ENCODE measurements around the gene GCM1. TPM values are rescaled to one million over a fixed set of nuclear protein-coding genes. Genes with fewer than 3 reads are reported as not detected.

Gene GCM1
- total RNA-seq = not detected
- long read RNA-seq = 0 reads

- intact Hi-C loops (cut with DNase I) = no loop called here
Measured at GRCh38 chr6:53148684-53149083, at the start of gene GCM1. Gene GCM1 (minus strand): TSS chr6:53148841. CDS start chr6:53145632, 3,209 bp downstream.

GRCh38 chr6:53197553-53197952 lies 48.9 kb upstream of the GCM1 start:
- no peak for DNase-seq
- TF ChIP-seq POLR2A (IDR thresholded peaks at IDR 0.05) (no peak), CTCF (IDR thresholded peaks at IDR 0.05) (no peak)
- H3K27ac ChIP-seq = no peak overlapping the region
- H3K9me3 ChIP-seq = no peaks in the 10 kb centered on the region
- no peak overlapping the region for H3K4me3 ChIP-seq
- no peaks in the 10 kb centered on the region for H3K27me3 ChIP-seq
- H3K36me3 ChIP-seq = no peaks in the 10 kb centered on the region
- WGBS (ENCODE audit: insufficient coverage, low coverage, low lambda C conversion rate, missing lambda C conversion rate) = 86% methylated on average over 3 of the region's 3 CpGs
- peaks cover 0 to 12% (median 5%) of the 10 kb centered on the region in 4 donors for H3K4me1 ChIP-seq
- intact Hi-C loops (cut with DNase I) = no loop called here
- no peak for ATAC-seq

More at GRCh38 chr6:53148684-53149083, at the start of gene GCM1:
- H3K27ac ChIP-seq = no peak within 1 kb of the TSS
- no peak for TF ChIP-seq POLR2A (IDR thresholded peaks at IDR 0.05)
- no peak for TF ChIP-seq CTCF (IDR thresholded peaks at IDR 0.05)
- no peak for DNase-seq
- no peaks in the 10 kb centered on the region for H3K36me3 ChIP-seq
- H3K4me3 ChIP-seq = no peak within 1 kb of the TSS
- H3K9me3 ChIP-seq = no peaks in the 10 kb centered on the region
- no peaks in the 10 kb centered on the region for H3K27me3 ChIP-seq
- ATAC-seq = peak in 1 of 4 donors; percentile 31
- 57% methylated on average over 5 of the region's 5 CpGs for WGBS (ENCODE audit: insufficient coverage, low coverage, low lambda C conversion rate, missing lambda C conversion rate)
- H3K4me1 ChIP-seq = no peaks in the 10 kb centered on the region

DNA sequence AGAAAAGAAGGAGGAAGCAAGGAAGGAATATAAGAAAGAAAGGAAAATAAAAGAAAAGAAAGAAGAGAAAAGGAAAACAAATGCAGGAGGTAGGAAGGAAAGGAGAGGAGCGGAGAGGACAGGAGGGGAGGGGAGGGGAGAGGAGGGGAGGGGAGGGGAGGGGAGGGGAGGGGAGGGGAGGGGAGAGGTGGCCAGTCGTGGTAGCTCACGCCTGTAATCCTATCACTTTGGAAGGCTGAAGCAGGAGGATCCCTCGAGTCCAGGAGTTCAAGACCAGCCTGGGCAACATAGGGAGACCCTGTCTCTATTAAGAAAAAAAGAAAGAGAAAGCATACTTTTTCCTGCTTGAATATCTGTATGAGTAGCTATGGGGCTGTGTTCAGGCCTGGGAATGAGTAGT lies 46.4 kb upstream of the GCM1 start:
- Histone ChIP-seq H3K36me3 (no peaks in the 10 kb centered on the region), H3K27me3 (no peaks in the 10 kb centered on the region), H3K9me3 (no peaks in the 10 kb centered on the region), H3K4me1 (peaks cover 0 to 18% (median 6%) of the 10 kb centered on the region in 4 donors), H3K27ac (no peak overlapping the region), H3K4me3 (no peak overlapping the region)
- DNase-seq = no peak
- no peak for TF ChIP-seq POLR2A (IDR thresholded peaks at IDR 0.05)
- TF ChIP-seq CTCF (IDR thresholded peaks at IDR 0.05) = no peak
- WGBS (ENCODE audit: insufficient coverage, low coverage, low lambda C conversion rate, missing lambda C conversion rate) = 77% methylated on average over 3 of the region's 4 CpGs
- ATAC-seq = no peak
- intact Hi-C loops (cut with DNase I) = no loop called here

- Histone ChIP-seq H3K27me3 (no peaks in the 10 kb centered on the region), H3K36me3 (no peaks in the 10 kb centered on the region), H3K9me3 (no peaks in the 10 kb centered on the region), H3K4me3 (no peak overlapping the region), H3K27ac (peak overlapping the region; percentile 3 to 64 (median 53)), H3K4me1 (peaks cover 0 to 18% (median 6%) of the 10 kb centered on the region in 4 donors)
- ATAC-seq (peak; percentile 75 to 92 (median 87)), DNase-seq (peak in 2 of 3 donors; percentile 33 to 52)
- intact Hi-C loops (cut with DNase I) = no loop called here
- TF ChIP-seq CTCF (IDR thresholded peaks at IDR 0.05) (no peak), POLR2A (IDR thresholded peaks at IDR 0.05) (no peak)
- 1% methylated on average over 5 of the region's 5 CpGs for WGBS (ENCODE audit: insufficient coverage, low coverage, low lambda C conversion rate, missing lambda C conversion rate)
Measured at GRCh38 chr6:53192682-53193188, 44.1 kb upstream of the GCM1 start.

GRCh38 chr6:53189554-53189953 lies 40.9 kb upstream of the GCM1 start:
- Histone ChIP-seq H3K27me3 (no peaks in the 10 kb centered on the region), H3K4me1 (peaks cover 0 to 18% (median 6%) of the 10 kb centered on the region in 4 donors), H3K9me3 (no peaks in the 10 kb centered on the region), H3K4me3 (no peak overlapping the region), H3K27ac (no peak overlapping the region), H3K36me3 (no peaks in the 10 kb centered on the region)
- ATAC-seq (peak in 1 of 4 donors; percentile 30), DNase-seq (no peak)
- TF ChIP-seq POLR2A (IDR thresholded peaks at IDR 0.05) (no peak), CTCF (IDR thresholded peaks at IDR 0.05) (no peak)
- intact Hi-C loops (cut with DNase I) = no loop called here
